ENCODE results near the gene ARHGAP12.

Gene ARHGAP12

GRCh38 chr10:31947144-31947926 is 18.7 kb upstream of the ARHGAP12 start:
- DNase-seq (ENCODE audit: low read depth): no peak

GRCh38 chr10:31945392-31945791 is 16.8 kb upstream of the ARHGAP12 start:
- DNase-seq (ENCODE audit: low read depth): no peak

- no peak for DNase-seq (ENCODE audit: low read depth)
These were observed 15.4 kb upstream of the ARHGAP12 start for GRCh38 chr10:31944071-31944433.

GRCh38 chr10:31942892-31943291 is 14.3 kb upstream of the ARHGAP12 start:
- no peak for DNase-seq (ENCODE audit: low read depth)

- DNase-seq (ENCODE audit: low read depth): no peak
These were observed 13.8 kb upstream of the ARHGAP12 start for GRCh38 chr10:31942435-31942834.

- DNase-seq (ENCODE audit: low read depth): no peak
These were observed 12.4 kb upstream of the ARHGAP12 start for GRCh38 chr10:31940839-31941653.

GRCh38 chr10:31939797-31940708 is 11.4 kb upstream of the ARHGAP12 start:
- DNase-seq (ENCODE audit: low read depth): no peak

GRCh38 chr10:31937371-31937770 is 8.7 kb upstream of the ARHGAP12 start:
- DNase-seq (ENCODE audit: low read depth): no peak

GRCh38 chr10:31936933-31937332 is 8.3 kb upstream of the ARHGAP12 start:
- DNase-seq (ENCODE audit: low read depth): no peak

GRCh38 chr10:31936086-31936485 is 7.5 kb upstream of the ARHGAP12 start:
- no peak for DNase-seq (ENCODE audit: low read depth)

GRCh38 chr10:31935678-31936077 is 7.0 kb upstream of the ARHGAP12 start:
- no peak for DNase-seq (ENCODE audit: low read depth)

- DNase-seq (ENCODE audit: low read depth): no peak
These were observed 4.2 kb upstream of the ARHGAP12 start for GRCh38 chr10:31932838-31933237.

- DNase-seq (ENCODE audit: low read depth): no peak
These were observed 2.2 kb upstream of the ARHGAP12 start for GRCh38 chr10:31930856-31931255.

GRCh38 chr10:31930023-31930751 is 1.6 kb upstream of the ARHGAP12 start:
- DNase-seq (ENCODE audit: low read depth): peak; percentile 12

GRCh38 chr10:31929261-31930022 is 811 bp upstream of the ARHGAP12 start:
- no peak for DNase-seq (ENCODE audit: low read depth)

- peak; percentile 30 for DNase-seq (ENCODE audit: low read depth)
These were observed 615 bp downstream of the ARHGAP12 start for GRCh38 chr10:31927884-31928548.

- DNase-seq (ENCODE audit: low read depth): no peak
These were observed 1.1 kb downstream of the ARHGAP12 start for GRCh38 chr10:31927565-31927883.

- DNase-seq (ENCODE audit: low read depth): no peak
These were observed 1.7 kb downstream of the ARHGAP12 start for GRCh38 chr10:31926765-31927564.

GRCh38 chr10:31926160-31926559 is 2.5 kb downstream of the ARHGAP12 start:
- no peak for DNase-seq (ENCODE audit: low read depth)

- DNase-seq (ENCODE audit: low read depth): no peak
These were observed 3.8 kb downstream of the ARHGAP12 start for GRCh38 chr10:31924833-31925232.
